SK-N-SH (cell line): Measurements from ENCODE around the gene MICB. TPM values are rescaled to one million over a fixed set of nuclear protein-coding genes. Genes with fewer than 3 reads are reported as not detected.

ENCODE experiments used
- CTCF ChIA-PET: fragments of 300-600, 350-600 bp; formaldehyde crosslinking; extraction: SDS; loops from one replicate; lab custom pipeline; 2021; lab: Yijun Ruan, JAX
- POLR2A ChIA-PET: fragments of 350-600 bp; sonication (Branson Sonifier 250); formaldehyde crosslinking; extraction: SDS; loops from one replicate; lab custom pipeline; 2020; ENCODE audit warnings: antibody characterized with exemption, inconsistent platforms; lab: Yijun Ruan, JAX
- DNase-seq: peaks from one replicate; pipeline ENCODE4 v3.0.0; 2012
- H2AFZ ChIP-seq: fragments of 200-600 bp; sonication (generic); 2 replicates; pipeline ENCODE4 v1.8.1; 2016; ENCODE audit warnings: antibody characterized with exemption, mild to moderate bottlenecking, low read depth
- H3F3A ChIP-seq: fragments of 200-600 bp; sonication (generic); replicated peaks from 2 replicates; pipeline ENCODE3; 2016; ENCODE audit warnings: antibody characterized with exemption, mild to moderate bottlenecking; ENCODE audit not compliant: insufficient read depth
- H3K27ac ChIP-seq, 2 experiments: fragments of 200-500 bp in 1 of 2; fragments of 200-600 bp in 1 of 2; sonication (Bioruptor generic) in 1 of 2; sonication (generic), shearing (Covaris generic) in 1 of 2; 2 replicates each; pipeline versions ENCODE4 v1.5.1 to v1.6.1; 2014 to 2016; ENCODE audit warnings: low read depth in 2 of 2, inconsistent platforms in 1 of 2, low read length in 1 of 2, mild to moderate bottlenecking in 1 of 2, mixed read lengths in 1 of 2
- H3K27me3 ChIP-seq: fragments of 200-600 bp; sonication (generic), shearing (Covaris generic); 2 replicates; pipeline ENCODE4 v1.6.1; 2016; ENCODE audit warnings: mixed run types; ENCODE audit not compliant: insufficient read depth
- H3K36me3 ChIP-seq, 2 experiments: fragments of 200-500 bp in 1 of 2; fragments of 200-600 bp in 1 of 2; sonication (Bioruptor generic) in 1 of 2; sonication (generic) in 1 of 2; replicated peaks in 1 of 2; 2 replicates each; pipeline versions ENCODE3 to v1.5.1; 2014 to 2016; ENCODE audit warnings: low read length in 1 of 2, mild to moderate bottlenecking in 1 of 2; ENCODE audit not compliant: insufficient read depth in 2 of 2, control insufficient read depth in 1 of 2
- H3K4me1 ChIP-seq, 2 experiments: fragments of 200-500 bp in 1 of 2; fragments of 200-600 bp in 1 of 2; sonication (Bioruptor generic) in 1 of 2; sonication (generic), shearing (Covaris generic) in 1 of 2; 2 replicates each; pipeline versions ENCODE4 v1.5.1 to v1.6.1; 2014 to 2016; ENCODE audit warnings: low read depth in 1 of 2, low read length in 1 of 2, mixed run types in 1 of 2; ENCODE audit not compliant: insufficient read depth in 2 of 2, control insufficient read depth in 1 of 2
- H3K4me2 ChIP-seq: fragments of 200-600 bp; sonication (generic), shearing (Covaris generic); 2 replicates; pipeline ENCODE4 v1.6.1; 2017; ENCODE audit warnings: mixed run types
- H3K4me3 ChIP-seq, 2 experiments: fragments of 200-500 bp in 1 of 2; fragments of 200-600 bp in 1 of 2; sonication (Bioruptor generic) in 1 of 2; sonication (generic), shearing (Covaris generic) in 1 of 2; 2 replicates each; pipeline versions ENCODE4 v1.5.1 to v1.8.1; 2014 to 2016; ENCODE audit warnings: low read depth in 2 of 2, inconsistent platforms in 1 of 2, low read length in 1 of 2, mild to moderate bottlenecking in 1 of 2, mixed read lengths in 1 of 2, moderate library complexity in 1 of 2
- H3K79me2 ChIP-seq: fragments of 200-600 bp; sonication (generic); 2 replicates; pipeline ENCODE4 v1.8.1; 2017; ENCODE audit warnings: mild to moderate bottlenecking; ENCODE audit not compliant: insufficient read depth
- H3K9ac ChIP-seq: fragments of 200-600 bp; sonication (generic); 2 replicates; pipeline ENCODE4 v1.6.1; 2017; ENCODE audit warnings: mixed run types
- H3K9me2 ChIP-seq: fragments of 200-600 bp; sonication (generic); 2 replicates; pipeline ENCODE4 v1.6.1; 2017; ENCODE audit warnings: mixed run types
- H3K9me3 ChIP-seq: fragments of 200-600 bp; sonication (generic); 2 replicates; pipeline ENCODE4 v1.6.1; 2017; ENCODE audit warnings: mixed run types, mild to moderate bottlenecking, moderate library complexity
- H4K20me1 ChIP-seq: fragments of 200-600 bp; sonication (generic); 2 replicates; pipeline ENCODE4 v1.6.1; 2017; ENCODE audit warnings: mild to moderate bottlenecking, mixed run types; ENCODE audit not compliant: insufficient read depth
- CHD2 ChIP-seq: fragments of 150-350 bp; IDR thresholded peaks from 2 replicates; pipeline ENCODE4 v1.6.1; 2018; ENCODE audit warnings: low read length; ENCODE audit not compliant: partially characterized antibody
- ELF1 ChIP-seq: IDR thresholded peaks from 2 replicates; pipeline ENCODE4 v1.4.0; 2012
- EZH2phosphoT487 ChIP-seq: fragments of 200-600 bp; sonication (generic); IDR thresholded peaks from 2 replicates; pipeline ENCODE4 v1.6.1; 2017; ENCODE audit warnings: low read depth, mixed run types, mild to moderate bottlenecking, antibody characterized with exemption, moderate library complexity, borderline replicate concordance
- FOXJ3 ChIP-seq: sonication (generic); formaldehyde crosslinking; IDR thresholded peaks from 2 replicates; pipeline ENCODE4 v1.5.1; 2020; ENCODE audit warnings: mild to moderate bottlenecking, missing genetic modification reagents
- FOXM1 ChIP-seq: IDR thresholded peaks from 2 replicates; pipeline ENCODE4 v1.4.0; 2012; ENCODE audit warnings: low read depth, mild to moderate bottlenecking
- GABPA ChIP-seq: IDR thresholded peaks from 2 replicates; pipeline ENCODE4 v1.4.0; 2012; ENCODE audit warnings: low read depth, mild to moderate bottlenecking
- GATA2 ChIP-seq: sonication (generic); formaldehyde crosslinking; IDR thresholded peaks from 2 replicates; pipeline ENCODE4 v1.5.0; 2020; ENCODE audit warnings: mild to moderate bottlenecking, missing genetic modification reagents
- MEF2A ChIP-seq: IDR thresholded peaks from 2 replicates; pipeline ENCODE4 v1.4.0; 2012; ENCODE audit warnings: low read depth, borderline replicate concordance
- MXI1 ChIP-seq: IDR thresholded peaks from 2 replicates; pipeline ENCODE4 v1.6.1; 2012; ENCODE audit warnings: mild to moderate bottlenecking, low read depth, low read length, improper control_type of control experiment
- NFIC ChIP-seq: IDR thresholded peaks from 2 replicates; pipeline ENCODE4 v1.4.0; 2012; ENCODE audit warnings: borderline replicate concordance
- REST ChIP-seq: IDR thresholded peaks from 2 replicates; pipeline ENCODE4 v1.6.1; 2012; ENCODE audit warnings: mild to moderate bottlenecking, low read depth, low read length, moderate library complexity
- RFX5 ChIP-seq: IDR thresholded peaks from 2 replicates; pipeline ENCODE4 v1.6.1; 2012; ENCODE audit warnings: mild to moderate bottlenecking, improper control_type of control experiment, low read length
- SMC3 ChIP-seq: IDR thresholded peaks from 2 replicates; pipeline ENCODE4 v1.6.1; 2012; ENCODE audit warnings: low read depth, low read length, improper control_type of control experiment
- USF1 ChIP-seq: IDR thresholded peaks from 2 replicates; pipeline ENCODE4 v1.4.0; 2012; ENCODE audit warnings: low read depth, borderline replicate concordance
- YY1 ChIP-seq: IDR thresholded peaks from 2 replicates; pipeline ENCODE4 v1.4.0; 2012; ENCODE audit warnings: low read depth, mild to moderate bottlenecking
- WGBS: methylation state at CpG from one replicate; pipeline ENCODE4 v1.1.6; 2017; ENCODE audit warnings: low lambda C conversion rate; 5-methylcytosine and 5-hydroxymethylcytosine counted together
- polyA plus RNA-seq, 3 experiments: library from polyadenylated mRNA; depleted of rRNA; stranded (reverse); fragments of >200 nt; gene quantifications; 2 replicates each; pipeline ENCODE4 v1.2.3, GENCODE V29; 2012
- TF ChIP-seq, protein P1 (sequence below): IDR thresholded peaks from 2 replicates; pipeline ENCODE4 v1.4.0; 2012; ENCODE audit warnings: low read depth
- TF ChIP-seq, protein P2 (sequence below): IDR thresholded peaks from 2 replicates; pipeline ENCODE4 v1.4.0; 2012; ENCODE audit warnings: low read depth, borderline replicate concordance

The MICB gene
- polyA plus RNA-seq, 1 of the 3 experiments (the other 2 are of a cell fraction), result 9.7 TPM

GRCh38 chr6:31452859-31453258 is 45.1 kb upstream of the MICB start:
- Histone ChIP-seq H3K4me2 (no peak overlapping the region), H3K9me3 (no peaks in the 10 kb centered on the region), H3K4me3 (no peak overlapping the region), H3K9me2 (no peaks in the 10 kb centered on the region), H3K9ac (no peak overlapping the region), H3K4me1 (no peaks in the 10 kb centered on the region), H2AFZ (no peak overlapping the region), H3K27me3 (peaks cover 8% of the 10 kb centered on the region), H3K36me3 (no peaks in the 10 kb centered on the region), H3F3A (no peaks in the 10 kb centered on the region), H3K27ac (no peak overlapping the region), H3K79me2 (no peaks in the 10 kb centered on the region), H4K20me1 (no peaks in the 10 kb centered on the region)
- TF ChIP-seq REST, result no peak
- TF ChIP-seq USF1, result no peak
- TF ChIP-seq SMC3, result no peak
- TF ChIP-seq, protein P1, sequence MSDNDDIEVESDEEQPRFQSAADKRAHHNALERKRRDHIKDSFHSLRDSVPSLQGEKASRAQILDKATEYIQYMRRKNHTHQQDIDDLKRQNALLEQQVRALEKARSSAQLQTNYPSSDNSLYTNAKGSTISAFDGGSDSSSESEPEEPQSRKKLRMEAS, result no peak
- no peak for TF ChIP-seq GABPA
- TF ChIP-seq RFX5, result no peak
- TF ChIP-seq MEF2A, result no peak
- no peak for TF ChIP-seq FOXM1
- TF ChIP-seq CHD2, result no peak
- DNase-seq, result no peak
- POLR2A ChIA-PET, result no interaction called here
- CTCF ChIA-PET, result no interaction called here

- DNase-seq, result no peak
- TF ChIP-seq MEF2A (no peak), NFIC (no peak), FOXJ3 (CRISPR knock-in tag) (no peak), REST (no peak), YY1 (no peak), RFX5 (no peak), MXI1 (no peak), FOXM1 (no peak), CHD2 (no peak), GATA2 (CRISPR knock-in tag) (no peak), USF1 (no peak), EZH2phosphoT487 (no peak), ELF1 (no peak), GABPA (no peak)
- TF ChIP-seq, protein P2, sequence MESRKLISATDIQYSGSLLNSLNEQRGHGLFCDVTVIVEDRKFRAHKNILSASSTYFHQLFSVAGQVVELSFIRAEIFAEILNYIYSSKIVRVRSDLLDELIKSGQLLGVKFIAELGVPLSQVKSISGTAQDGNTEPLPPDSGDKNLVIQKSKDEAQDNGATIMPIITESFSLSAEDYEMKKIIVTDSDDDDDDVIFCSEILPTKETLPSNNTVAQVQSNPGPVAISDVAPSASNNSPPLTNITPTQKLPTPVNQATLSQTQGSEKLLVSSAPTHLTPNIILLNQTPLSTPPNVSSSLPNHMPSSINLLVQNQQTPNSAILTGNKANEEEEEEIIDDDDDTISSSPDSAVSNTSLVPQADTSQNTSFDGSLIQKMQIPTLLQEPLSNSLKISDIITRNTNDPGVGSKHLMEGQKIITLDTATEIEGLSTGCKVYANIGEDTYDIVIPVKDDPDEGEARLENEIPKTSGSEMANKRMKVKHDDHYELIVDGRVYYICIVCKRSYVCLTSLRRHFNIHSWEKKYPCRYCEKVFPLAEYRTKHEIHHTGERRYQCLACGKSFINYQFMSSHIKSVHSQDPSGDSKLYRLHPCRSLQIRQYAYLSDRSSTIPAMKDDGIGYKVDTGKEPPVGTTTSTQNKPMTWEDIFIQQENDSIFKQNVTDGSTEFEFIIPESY, result no peak
Observed at GRCh38 chr6:31453259-31453658, 44.7 kb upstream of the MICB start.

More at GRCh38 chr6:31453259-31453658, 44.7 kb upstream of the MICB start:
- no peak overlapping the region for H3K4me2 ChIP-seq
- ChIA-PET CTCF (no interaction called here), POLR2A (no interaction called here)
- H3K9ac ChIP-seq, result no peak overlapping the region
- H3F3A ChIP-seq, result no peaks in the 10 kb centered on the region
- no peaks in the 10 kb centered on the region for H3K79me2 ChIP-seq
- peaks cover 8% of the 10 kb centered on the region for H3K27me3 ChIP-seq
- no peaks in the 10 kb centered on the region for H3K9me2 ChIP-seq
- no peaks in the 10 kb centered on the region for H3K4me1 ChIP-seq
- H2AFZ ChIP-seq, result no peak overlapping the region
- no peak overlapping the region for H3K27ac ChIP-seq
- WGBS, result 0% methylated on average over 2 of the region's 2 CpGs
- no peak overlapping the region for H3K4me3 ChIP-seq
- no peaks in the 10 kb centered on the region for H3K9me3 ChIP-seq
- H4K20me1 ChIP-seq, result no peaks in the 10 kb centered on the region
- H3K36me3 ChIP-seq, result no peaks in the 10 kb centered on the region
